KOPT-K1 (cell line): ENCODE data around the gene DNPH1.

ENCODE experiments used
- H3K27ac ChIP-seq: fragments of 200-600 bp; sonication (generic); 2 replicates; pipeline ENCODE4 v1.5.1; 2016; ENCODE audit warnings: antibody characterized with exemption, mild to moderate bottlenecking, low read depth, low read length; ENCODE audit not compliant: poor library complexity, severe bottlenecking
- H3K36me3 ChIP-seq: fragments of 200-600 bp; sonication (generic); 2 replicates; pipeline ENCODE4 v1.5.1; 2017; ENCODE audit warnings: antibody characterized with exemption, mild to moderate bottlenecking, low read length, moderate library complexity; ENCODE audit not compliant: insufficient read depth
- H3K9me3 ChIP-seq: fragments of 200-600 bp; sonication (generic); 2 replicates; pipeline ENCODE4 v1.5.1; 2017; ENCODE audit warnings: antibody characterized with exemption, low read length, mild to moderate bottlenecking; ENCODE audit not compliant: insufficient read depth, poor library complexity, severe bottlenecking

Gene DNPH1

GRCh38 chr6:43216200-43216599, 13.1 kb downstream of the DNPH1 start:
- Histone ChIP-seq H3K9me3 (no peaks in the 10 kb centered on the region), H3K36me3 (peaks cover 55% of the 10 kb centered on the region), H3K27ac (no peak overlapping the region)

- Histone ChIP-seq H3K9me3 (no peaks in the 10 kb centered on the region), H3K36me3 (peaks cover 46% of the 10 kb centered on the region)
These were observed 14.2 kb downstream of the DNPH1 start for GRCh38 chr6:43215066-43215465.

GRCh38 chr6:43213431-43213830, 15.8 kb downstream of the DNPH1 start:
- Histone ChIP-seq H3K36me3 (peaks cover 43% of the 10 kb centered on the region), H3K27ac (no peak overlapping the region), H3K9me3 (no peaks in the 10 kb centered on the region)

More at GRCh38 chr6:43215066-43215465, 14.2 kb downstream of the DNPH1 start:
- H3K27ac ChIP-seq = no peak overlapping the region

GRCh38 chr6:43211955-43212354, 17.3 kb downstream of the DNPH1 start:
- H3K36me3 ChIP-seq = peaks cover 34% of the 10 kb centered on the region
- no peaks in the 10 kb centered on the region for H3K9me3 ChIP-seq
- H3K27ac ChIP-seq = no peak overlapping the region

- Histone ChIP-seq H3K36me3 (peaks cover 33% of the 10 kb centered on the region; the same call in 1 of the 2 replicates), H3K27ac (no peak overlapping the region), H3K9me3 (no peaks in the 10 kb centered on the region)
These were observed 22.0 kb downstream of the DNPH1 start for GRCh38 chr6:43207286-43207685.

- Histone ChIP-seq H3K27ac (no peak overlapping the region), H3K9me3 (no peaks in the 10 kb centered on the region), H3K36me3 (peaks cover 36% of the 10 kb centered on the region; the same call in 1 of the 2 replicates)
These were observed 23.4 kb downstream of the DNPH1 start for GRCh38 chr6:43205849-43206248.

- Histone ChIP-seq H3K27ac (no peak overlapping the region), H3K9me3 (no peaks in the 10 kb centered on the region), H3K36me3 (peaks cover 50% of the 10 kb centered on the region; the same call in 1 of the 2 replicates)
These were observed 24.8 kb downstream of the DNPH1 start for GRCh38 chr6:43204271-43205105.

GRCh38 chr6:43203718-43204095, 25.6 kb downstream of the DNPH1 start:
- H3K36me3 ChIP-seq = peaks cover 56% of the 10 kb centered on the region; the same call in 1 of the 2 replicates
- H3K9me3 ChIP-seq = no peaks in the 10 kb centered on the region
- H3K27ac ChIP-seq = no peak overlapping the region

GRCh38 chr6:43203029-43203717, 26.1 kb downstream of the DNPH1 start:
- no peaks in the 10 kb centered on the region for H3K9me3 ChIP-seq
- H3K27ac ChIP-seq = no peak overlapping the region
- peaks cover 61% of the 10 kb centered on the region; the same call in 1 of the 2 replicates for H3K36me3 ChIP-seq

- no peaks in the 10 kb centered on the region for H3K9me3 ChIP-seq
- no peak overlapping the region for H3K27ac ChIP-seq
- peaks cover 67% of the 10 kb centered on the region; the same call in 1 of the 2 replicates for H3K36me3 ChIP-seq
These were observed 26.8 kb downstream of the DNPH1 start for GRCh38 chr6:43202451-43202850.

GRCh38 chr6:43200541-43200940, 28.7 kb downstream of the DNPH1 start:
- peaks cover 81% of the 10 kb centered on the region for H3K36me3 ChIP-seq
- no peaks in the 10 kb centered on the region for H3K9me3 ChIP-seq
- no peak overlapping the region for H3K27ac ChIP-seq

GRCh38 chr6:43199912-43200311, 29.4 kb downstream of the DNPH1 start:
- peaks cover 81% of the 10 kb centered on the region for H3K36me3 ChIP-seq
- no peaks in the 10 kb centered on the region for H3K9me3 ChIP-seq
- H3K27ac ChIP-seq = no peak overlapping the region

GRCh38 chr6:43196337-43196736, 32.9 kb downstream of the DNPH1 start:
- peaks cover 86% of the 10 kb centered on the region for H3K36me3 ChIP-seq
- no peaks in the 10 kb centered on the region for H3K9me3 ChIP-seq
- H3K27ac ChIP-seq = no peak overlapping the region

GRCh38 chr6:43193929-43194328, 35.4 kb downstream of the DNPH1 start:
- Histone ChIP-seq H3K36me3 (peaks cover 78% of the 10 kb centered on the region), H3K9me3 (no peaks in the 10 kb centered on the region), H3K27ac (no peak overlapping the region)

- H3K27ac ChIP-seq = no peak overlapping the region
- H3K36me3 ChIP-seq = peaks cover 81% of the 10 kb centered on the region
- H3K9me3 ChIP-seq = no peaks in the 10 kb centered on the region
These were observed 36.4 kb downstream of the DNPH1 start for GRCh38 chr6:43192911-43193310.
